IMR-90 (cell line): Measurements from ENCODE around the gene PHF14. TPM values are rescaled to one million over a fixed set of nuclear protein-coding genes. Genes with fewer than 3 reads are reported as not detected.

ENCODE experiments used
- ATAC-seq: fragments of 200-7000 bp; cut with Tn5 transposase; 2 replicates; pipeline ENCODE4 v1.9.1; 2020; ENCODE audit warnings: low read depth, mild to moderate bottlenecking, moderate library complexity
- BruUV-seq: library from RNA; stranded (reverse); fragments of 400-500 nt; replicated peaks from 2 replicates; lab custom pipeline; 2021; lab: Mats Ljungman, UMichigan
- CTCF ChIA-PET: fragments of 300-600 bp; formaldehyde crosslinking; extraction: SDS; loops from one replicate; lab custom pipeline; 2021; ENCODE audit warnings: antibody characterized with exemption; lab: Yijun Ruan, JAX
- POLR2A ChIA-PET: fragments of 300-600 bp; sonication (Branson Sonifier 250); formaldehyde crosslinking; loops from one replicate; lab custom pipeline; 2022; ENCODE audit warnings: antibody characterized with exemption; ENCODE audit not compliant: unreplicated experiment; lab: Charles Lee
- DNase-seq: peaks from one replicate; pipeline ENCODE4 v3.0.0; 2013
- H2AFZ ChIP-seq: replicated peaks from 2 replicates; pipeline ENCODE3; 2013; ENCODE audit warnings: low read length, mild to moderate bottlenecking; ENCODE audit not compliant: poor library complexity
- H2AK5ac ChIP-seq: 2 replicates; pipeline ENCODE4 v1.6.1; 2013; ENCODE audit warnings: low read depth, low read length, inconsistent platforms
- H2AK9ac ChIP-seq: replicated peaks from 2 replicates; pipeline ENCODE3; 2013; ENCODE audit warnings: mild to moderate bottlenecking, low read depth, low read length, moderate library complexity; ENCODE audit not compliant: poor library complexity
- H2BK120ac ChIP-seq: 2 replicates; pipeline ENCODE4 v1.6.1; 2013; ENCODE audit warnings: low read depth, low read length, inconsistent platforms
- H2BK15ac ChIP-seq: 3 replicates; pipeline ENCODE4 v1.6.1; 2013; ENCODE audit warnings: low read depth, low read length, inconsistent platforms
- H2BK20ac ChIP-seq: 2 replicates; pipeline ENCODE4 v1.6.1; 2013; ENCODE audit warnings: low read depth, mild to moderate bottlenecking, inconsistent platforms, low read length, moderate library complexity
- H2BK5ac ChIP-seq: 2 replicates; pipeline ENCODE4 v1.6.1; 2013; ENCODE audit warnings: mild to moderate bottlenecking, low read depth, low read length, inconsistent platforms; ENCODE audit not compliant: poor library complexity, severe bottlenecking
- H3K14ac ChIP-seq: replicated peaks from 2 replicates; pipeline ENCODE4 v1.6.1; 2013; ENCODE audit warnings: low read depth, low read length, inconsistent platforms
- H3K18ac ChIP-seq: 2 replicates; pipeline ENCODE4 v1.6.1; 2013; ENCODE audit warnings: low read depth, low read length, control low read depth
- H3K23ac ChIP-seq: 2 replicates; pipeline ENCODE4 v1.6.1; 2013; ENCODE audit warnings: low read depth, low read length, inconsistent platforms
- H3K27ac ChIP-seq: 2 replicates; pipeline ENCODE4 v1.5.1; 2013; ENCODE audit warnings: mild to moderate bottlenecking, control low read depth, low read length; ENCODE audit not compliant: insufficient read depth
- H3K27me3 ChIP-seq: 2 replicates; pipeline ENCODE4 v1.6.1; 2013; ENCODE audit warnings: low read length; ENCODE audit not compliant: control insufficient read depth, insufficient read depth
- H3K36me3 ChIP-seq: 2 replicates; pipeline ENCODE4 v1.6.1; 2013; ENCODE audit warnings: low read length, mixed read lengths; ENCODE audit not compliant: control insufficient read depth, insufficient read depth
- H3K4ac ChIP-seq: 2 replicates; pipeline ENCODE4 v1.6.1; 2013; ENCODE audit warnings: low read depth, low read length, inconsistent platforms
- H3K4me1 ChIP-seq: 2 replicates; pipeline ENCODE4 v1.6.1; 2013; ENCODE audit warnings: low read length, mixed read lengths; ENCODE audit not compliant: control insufficient read depth, insufficient read depth
- H3K4me2 ChIP-seq: 2 replicates; pipeline ENCODE4 v1.6.1; 2013; ENCODE audit warnings: low read depth, mild to moderate bottlenecking, control low read depth, low read length, moderate library complexity
- H3K4me3 ChIP-seq: 2 replicates; pipeline ENCODE4 v1.5.1; 2013; ENCODE audit warnings: low read depth, mild to moderate bottlenecking, control low read depth, low read length, moderate library complexity; ENCODE audit not compliant: insufficient read depth
- H3K56ac ChIP-seq: 2 replicates; pipeline ENCODE4 v1.6.1; 2013; ENCODE audit warnings: low read length, inconsistent platforms; ENCODE audit not compliant: insufficient read depth; ENCODE audit errors: extremely low read depth
- H3K79me1 ChIP-seq, 2 experiments: 2 replicates each; pipeline ENCODE4 v1.6.1; 2013; ENCODE audit warnings: low read length in 2 of 2, inconsistent platforms in 1 of 2, low read depth in 1 of 2
- H3K9ac ChIP-seq: 2 replicates; pipeline ENCODE4 v1.6.1; 2013; ENCODE audit warnings: low read depth, low read length, control low read depth
- H3K9me1 ChIP-seq: 2 replicates; pipeline ENCODE4 v1.6.1; 2013; ENCODE audit warnings: low read length, inconsistent platforms; ENCODE audit not compliant: insufficient read depth
- H3K9me3 ChIP-seq: 2 replicates; pipeline ENCODE4 v1.6.1; 2013; ENCODE audit warnings: low read length; ENCODE audit not compliant: control insufficient read depth, insufficient read depth
- H4K20me1 ChIP-seq: 2 replicates; pipeline ENCODE4 v1.6.1; 2013; ENCODE audit warnings: low read length, inconsistent platforms; ENCODE audit not compliant: insufficient read depth
- H4K5ac ChIP-seq: 2 replicates; pipeline ENCODE4 v1.6.1; 2013; ENCODE audit warnings: mild to moderate bottlenecking, low read depth, low read length, control low read depth
- H4K8ac ChIP-seq, 2 experiments: 2 replicates each; pipeline ENCODE4 v1.6.1; 2013; ENCODE audit warnings: low read depth in 2 of 2, low read length in 2 of 2, control low read depth in 1 of 2, inconsistent platforms in 1 of 2
- H4K91ac ChIP-seq: 2 replicates; pipeline ENCODE4 v1.6.1; 2013; ENCODE audit warnings: low read depth, low read length, inconsistent platforms; ENCODE audit not compliant: insufficient read depth
- BHLHE40 ChIP-seq: fragments of 150-350 bp; IDR thresholded peaks from 2 replicates; pipeline ENCODE4 v1.6.1; 2016; ENCODE audit warnings: mild to moderate bottlenecking, low read depth, low read length
- CEBPB ChIP-seq: IDR thresholded peaks from 2 replicates; pipeline ENCODE4 v1.6.1; 2012; ENCODE audit warnings: low read depth, low read length, improper control_type of control experiment
- CTCF ChIP-seq: conservative IDR thresholded peaks from 2 replicates; pipeline ENCODE4 v1.5.1; 2012; ENCODE audit warnings: mild to moderate bottlenecking, low read depth, low read length, improper control_type of control experiment
- FOS ChIP-seq: fragments of 150-350 bp; IDR thresholded peaks from 2 replicates; pipeline ENCODE4 v1.6.1; 2016; ENCODE audit warnings: low read depth, low read length
- MAFK ChIP-seq: IDR thresholded peaks from 2 replicates; pipeline ENCODE4 v1.6.1; 2012; ENCODE audit warnings: low read depth, low read length, improper control_type of control experiment
- MAZ ChIP-seq: IDR thresholded peaks from 2 replicates; pipeline ENCODE4 v1.6.1; 2012; ENCODE audit warnings: low read depth, mild to moderate bottlenecking, low read length, improper control_type of control experiment, moderate library complexity, borderline replicate concordance
- MXI1 ChIP-seq: IDR thresholded peaks from 2 replicates; pipeline ENCODE4 v1.6.1; 2012; ENCODE audit warnings: low read depth, mild to moderate bottlenecking, low read length, moderate library complexity, borderline replicate concordance
- NFE2L2 ChIP-seq: fragments of 150-350 bp; IDR thresholded peaks from 2 replicates; pipeline ENCODE4 v1.6.1; 2016; ENCODE audit warnings: low read depth, mild to moderate bottlenecking, low read length
- POLR2A ChIP-seq: IDR thresholded peaks from 2 replicates; pipeline ENCODE4 v1.6.1; 2012; ENCODE audit warnings: mild to moderate bottlenecking, low read depth, low read length
- RAD21 ChIP-seq: IDR thresholded peaks from 2 replicates; pipeline ENCODE4 v1.6.1; 2012; ENCODE audit warnings: low read length, improper control_type of control experiment
- RFX5 ChIP-seq: IDR thresholded peaks from 2 replicates; pipeline ENCODE4 v1.8.0; 2012; ENCODE audit warnings: low read depth, mild to moderate bottlenecking, low read length, moderate library complexity
- SMC3 ChIP-seq: fragments of 150-350 bp; IDR thresholded peaks from 2 replicates; pipeline ENCODE4 v1.6.1; 2016; ENCODE audit warnings: low read depth, mild to moderate bottlenecking, antibody characterized with exemption, low read length, moderate library complexity
- WGBS, 2 experiments: methylation state at CpG; one replicate each; pipeline versions ENCODE4 v1.1.5 to v1.1.7; 2013; ENCODE audit warnings: missing lambda C conversion rate in 2 of 2; ENCODE audit not compliant: insufficient read length in 1 of 2; ENCODE audit errors: extremely low coverage in 2 of 2; 5-methylcytosine and 5-hydroxymethylcytosine counted together
- dilution Hi-C: fragments of 300-500 bp; cut with HindIII; formaldehyde crosslinking; loops from one replicate; pipeline ENCODE4 v1.14.3; 2018; ENCODE audit warnings: low sequenced_read_pairs; ENCODE audit not compliant: unreplicated experiment
- in situ Hi-C: fragments of 300-500 bp; cut with MboI; formaldehyde crosslinking; loops from 3 replicates; pipeline ENCODE4 v1.14.3; 2019; ENCODE audit warnings: low sequenced_read_pairs, inconsistent platforms, mixed read lengths
- intact Hi-C: fragments of 100-400 bp; cut with micrococcal nuclease; formaldehyde crosslinking; loops from 2 replicates; pipeline ENCODE4 v1.10.0; 2022
- polyA plus RNA-seq, 3 experiments: library from polyadenylated mRNA; depleted of rRNA; stranded (reverse); fragments of >200 nt; gene quantifications; 2 replicates each; pipeline ENCODE4 v1.2.3, GENCODE V29; 2012; ENCODE audit warnings: low replicate concordance in 1 of 3
- total RNA-seq: library from RNA; depleted of rRNA; stranded (reverse); fragments of >200 nt; gene quantifications from 2 replicates; pipeline ENCODE4 v1.2.3, GENCODE V29; 2012

Gene PHF14
- total and polyA plus RNA-seq, 2 of the 4 experiments (the other 2 are of a cell fraction), result 8.7 to 17.2 TPM

GRCh38 chr7:11026452-11027359, 53.0 kb downstream of the PHF14 start:
- no peak overlapping the region for H3K4me3 ChIP-seq
- in situ Hi-C loops (no loop called here), dilution Hi-C loops (no loop called here), intact Hi-C loops (no loop called here)
- TF ChIP-seq POLR2A (no peak), CEBPB (no peak), MXI1 (no peak), FOS (no peak), MAFK (no peak), SMC3 (no peak), NFE2L2 (no peak), CTCF (no peak), MAZ (no peak), RFX5 (no peak), BHLHE40 (no peak), RAD21 (no peak)
- no peak overlapping the region for H4K91ac ChIP-seq
- no peak overlapping the region for H3K4ac ChIP-seq
- no peak overlapping the region for H3K56ac ChIP-seq
- no peak overlapping the region for H2AK9ac ChIP-seq
- ChIA-PET CTCF (interaction anchor here (0.6 kb wide), 1 partner anchor 1387 kb away, joined by 5 read pairs; no protein-coding TSS in a partner anchor), POLR2A (interaction anchor here (0.6 kb wide), 1 partner anchor 86 kb away, joined by 3 read pairs; no protein-coding TSS in a partner anchor)
- no peak for ATAC-seq
- no peaks in the 10 kb centered on the region for H3K4me1 ChIP-seq
- BruUV-seq, result no TSS peak
- H3K27ac ChIP-seq, result no peak overlapping the region
- H3K4me2 ChIP-seq, result no peak overlapping the region
- H2BK20ac ChIP-seq, result no peak overlapping the region
- H2AK5ac ChIP-seq, result no peak overlapping the region
- H3K23ac ChIP-seq, result no peak overlapping the region
- no peaks in the 10 kb centered on the region for H3K9me1 ChIP-seq
- H3K9ac ChIP-seq, result no peak overlapping the region
- no peaks in the 10 kb centered on the region for H4K20me1 ChIP-seq
- H3K18ac ChIP-seq, result no peak overlapping the region
- no peak overlapping the region for H2BK120ac ChIP-seq
- no peak overlapping the region for H2BK5ac ChIP-seq
- DNase-seq, result peak; percentile 0
- H3K9me3 ChIP-seq, result no peaks in the 10 kb centered on the region
- no CpG with 5 or more reads among the region's 2 CpGs for WGBS, 2 experiments
- peaks cover 5% of the 10 kb centered on the region; the same call in 1 of the 2 replicates for H3K36me3 ChIP-seq
- H3K79me1 ChIP-seq, result no peaks in the 10 kb centered on the region; a peak in 2 of 4 replicates
- H2BK15ac ChIP-seq, result no peak overlapping the region
- no peak overlapping the region for H4K8ac ChIP-seq
- no peaks in the 10 kb centered on the region for H3K27me3 ChIP-seq
- H3K14ac ChIP-seq, result no peak overlapping the region
- no peak overlapping the region for H4K5ac ChIP-seq
- no peak overlapping the region for H2AFZ ChIP-seq
